WTC11 (cell line): ENCODE results near the gene RELCH. TPM values are rescaled to one million over a fixed set of nuclear protein-coding genes. Genes with fewer than 3 reads are reported as not detected.

Experiments
- ATAC-seq: fragments of 200-7000 bp; cut with Tn5 transposase; 2 replicates; pipeline ENCODE4 v1.10.0; 2021; ENCODE audit warnings: mild to moderate bottlenecking, moderate library complexity
- CTCF ChIA-PET: fragments of 300-600 bp; sonication (Branson Sonifier 250); formaldehyde crosslinking; loops from one replicate; lab custom pipeline; 2021; ENCODE audit warnings: antibody characterized with exemption; lab: Charles Lee
- POLR2A ChIA-PET: fragments of 350-600 bp; sonication (Branson Sonifier 250); formaldehyde crosslinking; loops from one replicate; lab custom pipeline; 2021; ENCODE audit warnings: antibody characterized with exemption; lab: Charles Lee
- DNase-seq: peaks from one replicate; pipeline ENCODE4 v3.0.0; 2021; ENCODE audit warnings: low spot score
- H3K27ac Mint-ChIP-seq: 2 replicates; pipeline ENCODE4 v1.8.0; 2021; ENCODE audit warnings: mixed read lengths
- H3K27me3 Mint-ChIP-seq: 2 replicates; pipeline ENCODE4 v1.8.0; 2021; ENCODE audit warnings: low read depth, mild to moderate bottlenecking, moderate library complexity, mixed read lengths
- H3K36me3 Mint-ChIP-seq: 2 replicates; pipeline ENCODE4 v1.8.0; 2021; ENCODE audit warnings: mixed read lengths
- H3K4me1 Mint-ChIP-seq: 2 replicates; pipeline ENCODE4 v1.8.0; 2022; ENCODE audit warnings: mixed read lengths
- H3K4me3 Mint-ChIP-seq: 2 replicates; pipeline ENCODE4 v1.8.0; 2021; ENCODE audit warnings: mild to moderate bottlenecking, moderate library complexity, mixed read lengths
- H3K9me3 Mint-ChIP-seq: 2 replicates; pipeline ENCODE4 v1.8.0; 2021; ENCODE audit warnings: mixed read lengths
- ATF6 ChIP-seq: sonication (generic); formaldehyde crosslinking; IDR thresholded peaks from 2 replicates; pipeline ENCODE4 v1.8.1; 2023; ENCODE audit warnings: mild to moderate bottlenecking, missing genetic modification reagents
- EMX1 ChIP-seq: fragments of 250-450 bp; sonication (Bioruptor Pico); IDR thresholded peaks from 2 replicates; pipeline ENCODE4 v1.8.0; 2021; ENCODE audit warnings: mild to moderate bottlenecking
- ERG ChIP-seq: fragments of 250-450 bp; sonication (Bioruptor Pico); IDR thresholded peaks from 2 replicates; pipeline ENCODE4 v1.8.0; 2021; ENCODE audit warnings: mild to moderate bottlenecking
- FOXP4 ChIP-seq: sonication (generic); formaldehyde crosslinking; IDR thresholded peaks from 2 replicates; pipeline ENCODE4 v1.8.0; 2022; ENCODE audit warnings: mild to moderate bottlenecking, missing genetic modification reagents
- GRHL2 ChIP-seq: fragments of 250-450 bp; sonication (Bioruptor Pico); IDR thresholded peaks from 2 replicates; pipeline ENCODE4 v1.8.0; 2022; ENCODE audit warnings: mild to moderate bottlenecking, moderate library complexity; ENCODE audit not compliant: insufficient replicate concordance, severe bottlenecking
- IRF1 ChIP-seq: sonication (generic); formaldehyde crosslinking; IDR thresholded peaks from 2 replicates; pipeline ENCODE4 v1.8.0; 2023; ENCODE audit warnings: missing genetic modification reagents
- JAZF1 ChIP-seq: fragments of 250-450 bp; sonication (Bioruptor Pico); IDR thresholded peaks from 2 replicates; pipeline ENCODE4 v1.9.0; 2021; ENCODE audit warnings: moderate library complexity, mild to moderate bottlenecking, inconsistent platforms
- NFATC4 ChIP-seq: fragments of 250-450 bp; sonication (Bioruptor Pico); IDR thresholded peaks from 2 replicates; pipeline ENCODE4 v1.9.0; 2021; ENCODE audit warnings: mild to moderate bottlenecking
- NR1H2 ChIP-seq: sonication (generic); formaldehyde crosslinking; IDR thresholded peaks from 2 replicates; pipeline ENCODE4 v1.9.0; 2021; ENCODE audit warnings: mild to moderate bottlenecking, moderate library complexity, missing genetic modification reagents
- OVOL2 ChIP-seq: fragments of 250-450 bp; sonication (Bioruptor Pico); IDR thresholded peaks from 2 replicates; pipeline ENCODE4 v1.9.0; 2021; ENCODE audit warnings: mild to moderate bottlenecking, borderline replicate concordance
- RELA ChIP-seq: sonication (generic); formaldehyde crosslinking; IDR thresholded peaks from 2 replicates; pipeline ENCODE4 v1.8.1; 2022; ENCODE audit warnings: missing genetic modification reagents, mild to moderate bottlenecking, borderline replicate concordance
- SP1 ChIP-seq: sonication (generic); formaldehyde crosslinking; conservative IDR thresholded peaks from 2 replicates; pipeline ENCODE4 v1.8.1; 2022; ENCODE audit warnings: missing genetic modification reagents
- TEAD1 ChIP-seq: sonication (generic); formaldehyde crosslinking; IDR thresholded peaks from 2 replicates; pipeline ENCODE4 v1.8.0; 2022; ENCODE audit warnings: mild to moderate bottlenecking, missing genetic modification reagents
- ZNF219 ChIP-seq: sonication (generic); formaldehyde crosslinking; IDR thresholded peaks from 2 replicates; pipeline ENCODE4 v1.8.0; 2023; ENCODE audit warnings: missing genetic modification reagents, mild to moderate bottlenecking, borderline replicate concordance
- ZNF425 ChIP-seq: fragments of 250-450 bp; sonication (Bioruptor Pico); conservative IDR thresholded peaks from 2 replicates; pipeline ENCODE4 v1.9.0; 2021; ENCODE audit warnings: mild to moderate bottlenecking
- total RNA-seq: library from RNA; stranded (reverse); gene quantifications from 3 replicates; pipeline ENCODE4 v1.2.3, GENCODE V29; 2021

Gene RELCH
- total RNA-seq, 1 experiment from 2014 or later: 30.2 TPM

GRCh38 chr18:62138461-62139235 lies 48.4 kb upstream of the RELCH start:
- Mint-ChIP-seq H3K27ac (no peak overlapping the region), H3K36me3 (no peaks in the 10 kb centered on the region), H3K4me3 (no peak overlapping the region), H3K9me3 (no peaks in the 10 kb centered on the region), H3K27me3 (no peaks in the 10 kb centered on the region), H3K4me1 (no peaks in the 10 kb centered on the region)
- DNase-seq (no peak), ATAC-seq (no peak)
- ChIA-PET CTCF (no interaction called here), POLR2A (no interaction called here)
- TF ChIP-seq NFATC4 (CRISPR knock-in tag) (no peak), NR1H2 (CRISPR knock-in tag) (no peak), TEAD1 (CRISPR knock-in tag) (no peak), ZNF219 (no peak), FOXP4 (CRISPR knock-in tag) (no peak), ZNF425 (CRISPR knock-in tag) (no peak), GRHL2 (no peak), RELA (CRISPR knock-in tag) (no peak), ATF6 (no peak), JAZF1 (CRISPR knock-in tag) (no peak)

- H3K4me3 Mint-ChIP-seq: no peak overlapping the region
- DNase-seq (no peak), ATAC-seq (no peak)
- H3K36me3 Mint-ChIP-seq: no peaks in the 10 kb centered on the region
- no peaks in the 10 kb centered on the region for H3K27me3 Mint-ChIP-seq
- TF ChIP-seq OVOL2 (CRISPR knock-in tag) (no peak), IRF1 (no peak), ERG (no peak), EMX1 (CRISPR knock-in tag) (no peak), SP1 (CRISPR knock-in tag) (no peak)
- ChIA-PET CTCF (interaction anchor here (1.8 kb wide), 1 partner anchor 9 kb away, joined by 5 read pairs; no protein-coding TSS in a partner anchor), POLR2A (no interaction called here)
- no peaks in the 10 kb centered on the region; the same call in 1 of the 2 replicates for H3K4me1 Mint-ChIP-seq
- no peaks in the 10 kb centered on the region for H3K9me3 Mint-ChIP-seq
- no peak overlapping the region for H3K27ac Mint-ChIP-seq
Measured at GRCh38 chr18:62140259-62140658, 46.8 kb upstream of the RELCH start.
